ENCODE data around the gene SAPCD2. TPM values are rescaled to one million over a fixed set of nuclear protein-coding genes. Genes with fewer than 3 reads are reported as not detected.

SAPCD2 gene
- total and polyA plus RNA-seq, 4 donors = 0.26 to 0.60 (median 0.50) TPM; not detected in 1

- Histone ChIP-seq H3K27me3 (ENCODE audit: control insufficient read depth in 1 of 2, insufficient read depth in 2 of 2, low read length in 1 of 2) (no peaks in the 10 kb centered on the region), H3K9me3 (ENCODE audit: control insufficient read depth, low read length) (no peaks in the 10 kb centered on the region), H3K27ac (ENCODE audit: low read depth in 1 of 2, low read length in 2 of 2) (no peak within 1 kb of the TSS), H3K36me3 (ENCODE audit: control insufficient read depth in 1 of 2, insufficient read depth in 2 of 2, low read length in 1 of 2) (no peaks in the 10 kb centered on the region), H3K4me1 (ENCODE audit: control insufficient read depth in 1 of 2, insufficient read depth in 2 of 2, low read length in 2 of 2) (no peaks in the 10 kb centered on the region), H3K4me3 (ENCODE audit: low read length in 2 of 2) (no peak within 1 kb of the TSS)
- intact Hi-C loops (cut with DNase I) = no loop called here
- 30 to 32% methylated on average over 79 to 90 of the region's 90 CpGs for WGBS, 2 donors
- no peak for ATAC-seq (ENCODE audit: low FRiP score)
- peak in 1 of 2 donors; percentile 50 for DNase-seq
Measured at GRCh38 chr9:137053944-137054931, 16.1 kb downstream of the SAPCD2 start, which contains the start of gene ENTPD2. TSS of gene ENTPD2 (minus strand) at chr9:137054061. CDS start at chr9:137053997, 64 bp downstream.

DNA sequence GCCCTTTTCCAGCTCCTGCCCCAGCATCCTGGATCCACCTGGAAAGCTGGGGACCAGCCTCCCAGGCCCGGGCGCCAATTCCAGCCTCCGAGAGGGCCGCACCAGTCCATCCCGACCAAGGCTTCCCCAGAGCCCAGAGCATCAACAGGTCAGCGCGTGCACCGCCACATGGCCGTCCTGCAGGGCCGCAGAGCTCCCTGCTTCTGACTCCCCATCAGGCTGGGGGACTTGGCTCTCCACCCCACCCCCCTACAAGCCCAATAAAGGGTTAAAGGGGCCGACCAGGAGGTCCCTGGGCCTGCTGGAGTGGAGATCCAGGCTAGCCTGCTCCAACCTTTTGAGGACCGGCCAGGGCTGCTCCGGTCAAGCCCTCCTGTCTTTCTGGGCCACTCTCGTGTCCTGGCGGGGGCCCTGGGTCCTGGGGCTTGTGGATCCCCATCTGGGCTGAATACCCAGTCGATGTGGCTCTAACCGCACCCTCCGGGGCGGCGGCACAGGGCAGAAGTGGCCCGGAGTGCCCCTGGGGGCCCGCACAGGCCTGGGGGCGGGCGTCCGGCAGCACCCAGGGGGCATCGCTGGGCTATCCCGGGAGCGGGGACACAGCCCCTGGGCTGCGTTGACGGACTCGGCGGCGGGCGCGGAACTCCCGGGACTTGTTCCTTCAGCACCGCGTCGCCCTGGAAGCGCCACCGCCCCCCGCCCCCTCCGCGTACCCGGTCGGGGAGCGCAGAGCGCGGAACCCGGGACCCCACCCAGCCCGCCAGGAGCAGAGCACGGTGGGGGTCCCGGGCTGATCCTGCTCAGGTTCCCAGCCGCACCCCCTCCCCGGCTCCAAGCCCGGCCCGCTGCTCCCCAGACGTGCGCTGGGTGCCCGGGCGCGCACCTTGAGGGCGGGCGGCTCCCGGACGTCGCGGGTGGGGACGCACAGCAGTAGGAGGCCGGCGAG lies 17.1 kb downstream of the SAPCD2 start:
- no peaks in the 10 kb centered on the region for H3K27me3 ChIP-seq (ENCODE audit: control insufficient read depth in 1 of 2, insufficient read depth in 2 of 2, low read length in 1 of 2)
- WGBS, 2 donors = 24 to 26% methylated on average over 59 to 71 of the region's 71 CpGs

DNA sequence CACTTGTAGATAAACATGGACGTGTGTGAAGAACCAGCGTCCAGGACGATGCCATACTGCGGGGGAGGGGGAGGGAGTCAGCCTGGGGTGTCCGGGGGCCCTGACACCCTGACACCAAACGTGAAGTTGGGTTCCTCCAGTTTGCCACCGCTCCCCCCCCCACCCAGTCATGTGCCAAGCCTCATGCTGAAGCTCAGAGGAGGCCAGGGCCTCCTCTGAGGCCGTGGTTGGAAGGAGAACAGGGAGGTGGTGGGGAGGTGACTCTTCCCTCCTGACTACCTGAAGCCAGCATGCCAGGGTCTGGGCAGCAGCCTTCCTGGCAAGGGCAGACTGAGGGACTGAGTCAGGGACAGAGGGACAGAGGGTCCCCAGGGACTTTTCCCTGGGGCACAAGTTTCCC lies 18.1 kb downstream of the SAPCD2 start:
- Histone ChIP-seq H3K9me3 (ENCODE audit: control insufficient read depth, low read length) (no peaks in the 10 kb centered on the region), H3K27ac (ENCODE audit: low read depth in 1 of 2, low read length in 2 of 2) (no peak overlapping the region), H3K4me3 (ENCODE audit: low read length in 2 of 2) (no peak overlapping the region), H3K36me3 (ENCODE audit: control insufficient read depth in 1 of 2, insufficient read depth in 2 of 2, low read length in 1 of 2) (no peaks in the 10 kb centered on the region), H3K4me1 (ENCODE audit: control insufficient read depth in 1 of 2, insufficient read depth in 2 of 2, low read length in 2 of 2) (no peaks in the 10 kb centered on the region), H3K27me3 (ENCODE audit: control insufficient read depth in 1 of 2, insufficient read depth in 2 of 2, low read length in 1 of 2) (no peaks in the 10 kb centered on the region)
- 74 to 87% methylated on average over 8 of the region's 8 CpGs for WGBS, 2 donors
- ATAC-seq (ENCODE audit: low FRiP score) (no peak), DNase-seq (no peak)
- intact Hi-C loops (cut with DNase I) = no loop called here

More for the DNA sequence above, 17.1 kb downstream of the SAPCD2 start:
- no peak overlapping the region for H3K27ac ChIP-seq (ENCODE audit: low read depth in 1 of 2, low read length in 2 of 2)
- intact Hi-C loops (cut with DNase I) = no loop called here
- H3K36me3 ChIP-seq (ENCODE audit: control insufficient read depth in 1 of 2, insufficient read depth in 2 of 2, low read length in 1 of 2) = no peaks in the 10 kb centered on the region
- no peaks in the 10 kb centered on the region for H3K9me3 ChIP-seq (ENCODE audit: control insufficient read depth, low read length)
- no peaks in the 10 kb centered on the region for H3K4me1 ChIP-seq (ENCODE audit: control insufficient read depth in 1 of 2, insufficient read depth in 2 of 2, low read length in 2 of 2)
- DNase-seq (no peak), ATAC-seq (ENCODE audit: low FRiP score) (no peak)
- H3K4me3 ChIP-seq (ENCODE audit: low read length in 2 of 2) = no peak overlapping the region

- no peaks in the 10 kb centered on the region for H3K36me3 ChIP-seq (ENCODE audit: control insufficient read depth in 1 of 2, insufficient read depth in 2 of 2, low read length in 1 of 2)
- H3K27ac ChIP-seq (ENCODE audit: low read depth in 1 of 2, low read length in 2 of 2) = no peak overlapping the region
- no peaks in the 10 kb centered on the region for H3K4me1 ChIP-seq (ENCODE audit: control insufficient read depth in 1 of 2, insufficient read depth in 2 of 2, low read length in 2 of 2)
- H3K27me3 ChIP-seq (ENCODE audit: control insufficient read depth in 1 of 2, insufficient read depth in 2 of 2, low read length in 1 of 2) = no peaks in the 10 kb centered on the region
- WGBS, 2 donors = 93 to 94% methylated on average over 16 to 17 of the region's 17 CpGs
- H3K9me3 ChIP-seq (ENCODE audit: control insufficient read depth, low read length) = no peaks in the 10 kb centered on the region
- ATAC-seq (ENCODE audit: low FRiP score) (no peak), DNase-seq (no peak)
- intact Hi-C loops (cut with DNase I) = no loop called here
- no peak overlapping the region for H3K4me3 ChIP-seq (ENCODE audit: low read length in 2 of 2)
Measured at GRCh38 chr9:137051145-137051724, 19.1 kb downstream of the SAPCD2 start.

- intact Hi-C loops (cut with DNase I) = no loop called here
- Histone ChIP-seq H3K4me3 (ENCODE audit: low read length in 2 of 2) (no peak overlapping the region), H3K4me1 (ENCODE audit: control insufficient read depth in 1 of 2, insufficient read depth in 2 of 2, low read length in 2 of 2) (no peaks in the 10 kb centered on the region), H3K36me3 (ENCODE audit: control insufficient read depth in 1 of 2, insufficient read depth in 2 of 2, low read length in 1 of 2) (no peaks in the 10 kb centered on the region), H3K27me3 (ENCODE audit: control insufficient read depth in 1 of 2, insufficient read depth in 2 of 2, low read length in 1 of 2) (no peaks in the 10 kb centered on the region), H3K27ac (ENCODE audit: low read depth in 1 of 2, low read length in 2 of 2) (no peak overlapping the region), H3K9me3 (ENCODE audit: control insufficient read depth, low read length) (no peaks in the 10 kb centered on the region)
- ATAC-seq (ENCODE audit: low FRiP score) (no peak), DNase-seq (no peak)
- 92 to 98% methylated on average over 4 to 5 of the region's 5 CpGs for WGBS, 2 donors
Measured at GRCh38 chr9:137050570-137050969, 19.8 kb downstream of the SAPCD2 start.

DNA sequence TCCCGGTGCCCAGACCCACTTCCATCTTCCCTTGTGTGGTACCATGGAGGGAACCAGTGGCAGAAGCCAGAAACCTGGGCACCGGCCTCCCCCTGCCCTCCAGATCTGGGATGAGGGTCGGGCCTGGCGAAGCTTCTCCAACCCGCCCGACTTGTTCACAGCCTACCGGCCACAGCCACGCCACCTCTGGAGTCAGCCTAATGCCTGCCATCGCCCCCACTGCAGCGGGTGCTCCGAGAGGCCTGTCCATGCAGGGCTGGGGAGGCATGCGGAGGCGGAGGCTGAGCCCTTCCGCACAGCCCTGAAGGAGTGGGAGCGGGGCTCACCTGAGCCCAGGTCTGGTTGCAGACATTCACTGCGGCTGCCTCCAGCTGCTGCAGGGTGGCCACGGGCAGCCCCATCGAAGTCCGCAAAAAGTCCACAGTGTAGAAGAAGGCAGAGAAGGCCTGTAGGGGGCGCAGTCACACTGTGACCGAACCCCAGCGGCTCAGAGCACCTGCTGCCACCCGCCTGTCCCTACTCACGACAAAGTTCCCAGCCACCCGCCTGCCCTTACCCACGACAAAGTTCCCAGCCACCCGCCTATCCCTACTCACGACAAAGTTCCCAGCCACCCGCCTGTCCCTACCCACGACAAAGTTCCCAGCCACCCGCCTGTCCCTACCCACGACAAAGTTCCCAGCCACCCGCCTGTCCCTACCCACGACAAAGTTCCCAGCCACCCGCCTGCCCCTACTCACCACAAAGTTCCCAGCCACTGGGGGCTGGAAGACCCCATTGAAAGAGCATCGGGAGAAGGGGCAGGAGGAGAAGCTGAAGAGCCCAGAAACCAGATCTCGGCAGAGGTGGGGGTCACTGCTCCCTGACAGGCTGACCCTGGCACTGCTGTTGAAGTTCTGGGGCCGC lies 20.6 kb downstream of the SAPCD2 start:
- H3K4me1 ChIP-seq (ENCODE audit: control insufficient read depth in 1 of 2, insufficient read depth in 2 of 2, low read length in 2 of 2) = no peaks in the 10 kb centered on the region
- peak in 1 of 2 donors; percentile 59 for DNase-seq
- intact Hi-C loops (cut with DNase I) = no loop called here

GRCh38 chr9:137048655-137049543 lies 21.5 kb downstream of the SAPCD2 start:
- Histone ChIP-seq H3K36me3 (ENCODE audit: control insufficient read depth in 1 of 2, insufficient read depth in 2 of 2, low read length in 1 of 2) (no peaks in the 10 kb centered on the region), H3K27me3 (ENCODE audit: control insufficient read depth in 1 of 2, insufficient read depth in 2 of 2, low read length in 1 of 2) (no peaks in the 10 kb centered on the region), H3K4me3 (ENCODE audit: low read length in 2 of 2) (no peak overlapping the region), H3K9me3 (ENCODE audit: control insufficient read depth, low read length) (no peaks in the 10 kb centered on the region), H3K4me1 (ENCODE audit: control insufficient read depth in 1 of 2, insufficient read depth in 2 of 2, low read length in 2 of 2) (no peaks in the 10 kb centered on the region), H3K27ac (ENCODE audit: low read depth in 1 of 2, low read length in 2 of 2) (no peak overlapping the region)
- DNase-seq (no peak), ATAC-seq (ENCODE audit: low FRiP score) (no peak)
- intact Hi-C loops (cut with DNase I) = no loop called here
- WGBS, 2 donors = 21 to 26% methylated on average over 58 to 72 of the region's 72 CpGs

More for the DNA sequence above, 20.6 kb downstream of the SAPCD2 start:
- Histone ChIP-seq H3K27me3 (ENCODE audit: control insufficient read depth in 1 of 2, insufficient read depth in 2 of 2, low read length in 1 of 2) (no peaks in the 10 kb centered on the region), H3K4me3 (ENCODE audit: low read length in 2 of 2) (no peak overlapping the region), H3K36me3 (ENCODE audit: control insufficient read depth in 1 of 2, insufficient read depth in 2 of 2, low read length in 1 of 2) (no peaks in the 10 kb centered on the region), H3K27ac (ENCODE audit: low read depth in 1 of 2, low read length in 2 of 2) (no peak overlapping the region), H3K9me3 (ENCODE audit: control insufficient read depth, low read length) (no peaks in the 10 kb centered on the region)
- no peak for ATAC-seq (ENCODE audit: low FRiP score)
- 53 to 66% methylated on average over 35 to 38 of the region's 38 CpGs for WGBS, 2 donors

Data from aorta (tissue), 5 donors.